Sigmoid colon (tissue), 7 donors: ENCODE results near the gene DHTKD1. TPM values are rescaled to one million over a fixed set of nuclear protein-coding genes. Genes with fewer than 3 reads are reported as not detected.

Experiments
- DNase-seq: peaks from one replicate; pipeline ENCODE4 v3.0.0-alpha.2; 2019
- H3K27ac ChIP-seq, 4 donors: fragments of 200-600 bp; sonication (generic); one replicate each; pipeline ENCODE4 v1.5.1; 2016 to 2019; ENCODE audit warnings: mild to moderate bottlenecking in 1 of 4
- H3K27me3 ChIP-seq, 3 donors: fragments of 200-600 bp; sonication (generic); one replicate each; pipeline ENCODE4 v1.5.1; 2019; ENCODE audit warnings: mild to moderate bottlenecking in 1 of 3
- H3K36me3 ChIP-seq, 4 donors: fragments of 200-600 bp; sonication (generic); one replicate each; pipeline ENCODE4 v1.5.1; 2016 to 2019
- H3K4me1 ChIP-seq, 4 donors: fragments of 200-600 bp; sonication (generic); one replicate each; pipeline ENCODE4 v1.5.1; 2017 to 2019
- H3K4me3 ChIP-seq, 4 donors: fragments of 200-600 bp; sonication (generic); one replicate each; pipeline ENCODE4 v1.5.1; 2017 to 2019; ENCODE audit warnings: mild to moderate bottlenecking in 2 of 4, moderate library complexity in 1 of 4
- H3K9me3 ChIP-seq, 4 donors: fragments of 200-600 bp in 3 of 4; sonication (generic) in 3 of 4; one replicate each; pipeline versions ENCODE4 v1.5.1 to v1.6.1; 2013 to 2019
- CTCF ChIP-seq, 4 experiments: fragments of 450-650 bp in 3 of 4; fragments of 200-600 bp in 1 of 4; IDR thresholded peaks; one replicate each; pipeline ENCODE4 v1.5.1; 2016 to 2019; ENCODE audit warnings: antibody characterized with exemption in 4 of 4, mild to moderate bottlenecking in 3 of 4, moderate library complexity in 2 of 4
- EP300 ChIP-seq, 4 donors: sonication (generic); formaldehyde crosslinking; IDR thresholded peaks; one replicate each; pipeline ENCODE4 v1.6.1; 2017; ENCODE audit warnings: antibody characterized with exemption in 4 of 4
- POLR2A ChIP-seq, 2 donors: fragments of 450-650 bp; IDR thresholded peaks; one replicate each; pipeline ENCODE4 v1.6.1; 2016; ENCODE audit warnings: antibody characterized with exemption in 2 of 2, mild to moderate bottlenecking in 2 of 2, moderate library complexity in 2 of 2
- POLR2AphosphoS5 ChIP-seq, 4 donors: sonication (generic); formaldehyde crosslinking; IDR thresholded peaks; one replicate each; pipeline ENCODE4 v1.6.1; 2017; ENCODE audit warnings: antibody characterized with exemption in 4 of 4
- WGBS, 2 donors: extraction: QIAGEN DNeasy Blood & Tissue Kit; methylation state at CpG; one replicate each; pipeline ENCODE4 v1.1.7; 2013; 5-methylcytosine and 5-hydroxymethylcytosine counted together
- intact Hi-C: fragments of 100-400 bp; cut with DNase I; formaldehyde crosslinking; loops from one replicate; pipeline ENCODE4 v1.15.1; 2023
- polyA plus RNA-seq, 3 donors: library from polyadenylated mRNA; stranded (reverse); fragments of 200-250 nt; gene quantifications; one replicate each; pipeline ENCODE4 v1.2.3, GENCODE V29; 2013
- total RNA-seq, 4 donors: library from RNA; depleted of rRNA; stranded (reverse); fragments of >200 nt; gene quantifications; one replicate each; pipeline ENCODE4 v1.1.0, GENCODE V29; 2016
- donor health status: healthy with polysubstance abuse.
- donor health status: Bipolar disorder and iron deficiency.
- donor health status: healthy.

DHTKD1 gene
- total and polyA plus RNA-seq, 7 donors = 8.4 to 37.3 (median 14.8) TPM

GRCh38 chr10:12045596-12045995 is 23.2 kb upstream of the DHTKD1 start:
- no peak overlapping the region for H3K4me3 ChIP-seq
- H3K9me3 ChIP-seq = no peaks in the 10 kb centered on the region
- H3K27ac ChIP-seq = no peak overlapping the region
- no peaks in the 10 kb centered on the region for H3K36me3 ChIP-seq
- DNase-seq = no peak
- H3K27me3 ChIP-seq = no peaks in the 10 kb centered on the region
- WGBS, 2 donors = 55 to 69% methylated on average over 5 of the region's 5 CpGs
- TF ChIP-seq POLR2AphosphoS5 (IDR thresholded peaks at IDR 0.05) (no peak), POLR2A (IDR thresholded peaks at IDR 0.05) (no peak), EP300 (IDR thresholded peaks at IDR 0.05) (no peak), CTCF (IDR thresholded peaks at IDR 0.05) (no peak)
- intact Hi-C loops = no loop called here
- peaks cover 0 to 18% (median 11%) of the 10 kb centered on the region in 4 donors for H3K4me1 ChIP-seq

- H3K9me3 ChIP-seq = no peaks in the 10 kb centered on the region
- peaks cover 0 to 3% (median 0%) of the 10 kb centered on the region in 4 donors for H3K4me1 ChIP-seq
- 77 to 86% methylated on average over 8 of the region's 8 CpGs for WGBS, 2 donors
- no peak overlapping the region for H3K4me3 ChIP-seq
- H3K36me3 ChIP-seq = no peaks in the 10 kb centered on the region
- TF ChIP-seq EP300 (IDR thresholded peaks at IDR 0.05) (no peak), POLR2AphosphoS5 (IDR thresholded peaks at IDR 0.05) (no peak), POLR2A (IDR thresholded peaks at IDR 0.05) (no peak), CTCF (IDR thresholded peaks at IDR 0.05) (no peak)
- H3K27me3 ChIP-seq = no peaks in the 10 kb centered on the region
- no peak overlapping the region for H3K27ac ChIP-seq
- intact Hi-C loops = no loop called here
- DNase-seq = no peak
These were observed 20.2 kb upstream of the DHTKD1 start for GRCh38 chr10:12048547-12048946.

GRCh38 chr10:12050528-12050927 is 18.2 kb upstream of the DHTKD1 start:
- Histone ChIP-seq H3K36me3 (no peaks in the 10 kb centered on the region), H3K27ac (no peak overlapping the region)

GRCh38 chr10:12051241-12051640 is 17.5 kb upstream of the DHTKD1 start:
- Histone ChIP-seq H3K27ac (no peak overlapping the region), H3K9me3 (no peaks in the 10 kb centered on the region), H3K4me3 (no peak overlapping the region), H3K4me1 (no peaks in the 10 kb centered on the region), H3K27me3 (no peaks in the 10 kb centered on the region), H3K36me3 (no peaks in the 10 kb centered on the region)
- TF ChIP-seq POLR2A (IDR thresholded peaks at IDR 0.05) = no peak
- no peak for TF ChIP-seq CTCF (IDR thresholded peaks at IDR 0.05)
- no peak for TF ChIP-seq EP300 (IDR thresholded peaks at IDR 0.05)
- TF ChIP-seq POLR2AphosphoS5 (IDR thresholded peaks at IDR 0.05) = no peak
- 48 to 57% methylated on average over 4 of the region's 4 CpGs for WGBS, 2 donors
- DNase-seq = no peak
- intact Hi-C loops = no loop called here

More at GRCh38 chr10:12050528-12050927, 18.2 kb upstream of the DHTKD1 start:
- intact Hi-C loops = no loop called here
- DNase-seq = no peak
- no peaks in the 10 kb centered on the region for H3K27me3 ChIP-seq
- H3K4me1 ChIP-seq = no peaks in the 10 kb centered on the region
- TF ChIP-seq POLR2AphosphoS5 (IDR thresholded peaks at IDR 0.05) (no peak), EP300 (IDR thresholded peaks at IDR 0.05) (no peak), CTCF (IDR thresholded peaks at IDR 0.05) (no peak), POLR2A (IDR thresholded peaks at IDR 0.05) (no peak)
- H3K4me3 ChIP-seq = no peak overlapping the region
- no peaks in the 10 kb centered on the region for H3K9me3 ChIP-seq

GRCh38 chr10:12055732-12056131 is 13.0 kb upstream of the DHTKD1 start:
- Histone ChIP-seq H3K4me1 (no peaks in the 10 kb centered on the region), H3K4me3 (no peak overlapping the region), H3K27me3 (no peaks in the 10 kb centered on the region), H3K36me3 (no peaks in the 10 kb centered on the region), H3K27ac (no peak overlapping the region), H3K9me3 (no peaks in the 10 kb centered on the region)
- WGBS, 2 donors = 92 to 96% methylated on average over 5 of the region's 5 CpGs
- no peak for DNase-seq
- intact Hi-C loops = no loop called here
- TF ChIP-seq POLR2A (IDR thresholded peaks at IDR 0.05) = no peak
